ENCODE data around the gene FOXO3B.
"Not testable (repeated sequence)": the region's sequence is repeated elsewhere in the genome, so short reads cannot be mapped to it uniquely, and the experiment has no call there.

Gene FOXO3B

DNA sequence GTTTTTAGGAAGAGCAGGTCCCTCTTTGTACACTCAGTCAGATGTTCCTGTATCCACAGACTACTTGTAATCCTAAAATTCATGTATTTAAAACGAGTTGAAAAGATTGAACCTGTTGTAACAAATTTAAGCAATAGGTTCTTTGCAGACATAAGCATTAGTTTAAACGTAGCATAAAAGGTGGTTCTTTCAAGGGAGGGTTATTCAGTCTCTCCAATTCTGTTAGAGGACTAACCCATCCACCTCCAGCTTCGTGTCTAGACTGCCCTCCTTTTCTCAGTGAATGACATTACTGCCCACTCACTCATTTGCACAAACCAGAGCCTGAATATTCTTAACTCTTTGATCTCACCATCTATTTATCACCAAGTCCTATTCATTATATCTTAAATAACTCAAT is 554 bp upstream of the FOXO3B start:
- H3K4me3 ChIP-seq (ENCODE audit: low read length): not testable (repeated sequence)

GRCh38 chr17:18677381-18677780 is 4.7 kb downstream of the FOXO3B start:
- not testable (repeated sequence) for H3K9ac ChIP-seq (ENCODE audit: low read length); H3K4me3 ChIP-seq (ENCODE audit: low read length); H3K36me3 ChIP-seq (ENCODE audit: control insufficient read depth, insufficient read depth, low read length); H3K27ac ChIP-seq (ENCODE audit: low read depth, low read length); H3K4me1 ChIP-seq (ENCODE audit: control insufficient read depth, insufficient read depth, low read length); H3K27me3 ChIP-seq (ENCODE audit: control insufficient read depth, insufficient read depth, low read length)

More for the DNA sequence above, 554 bp upstream of the FOXO3B start:
- not testable (repeated sequence) for H3K4me1 ChIP-seq (ENCODE audit: control insufficient read depth, insufficient read depth, low read length); H3K27ac ChIP-seq (ENCODE audit: low read depth, low read length); H3K36me3 ChIP-seq (ENCODE audit: control insufficient read depth, insufficient read depth, low read length); H3K9ac ChIP-seq (ENCODE audit: low read length); H3K27me3 ChIP-seq (ENCODE audit: control insufficient read depth, insufficient read depth, low read length)

DNA sequence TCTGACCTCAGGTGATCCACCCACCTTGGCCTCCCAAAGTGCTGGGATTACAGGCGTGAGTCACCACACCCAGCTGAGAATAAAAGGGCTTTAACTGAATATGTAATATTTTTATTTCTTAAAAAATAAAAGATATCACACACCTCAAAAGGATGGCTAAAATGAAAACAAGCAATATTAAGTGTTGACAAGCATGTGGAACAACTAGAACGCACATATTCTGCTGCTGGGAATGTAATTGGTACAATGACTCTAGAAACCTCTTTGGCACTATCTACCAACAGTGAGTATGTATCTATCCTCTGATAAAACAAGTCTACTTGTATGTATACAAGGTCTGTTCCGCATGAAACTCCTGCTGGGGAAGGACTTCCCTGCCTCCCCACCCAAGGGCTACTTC is 5.2 kb downstream of the FOXO3B start:
- not testable (repeated sequence) for H3K27me3 ChIP-seq (ENCODE audit: control insufficient read depth, insufficient read depth, low read length); H3K4me3 ChIP-seq (ENCODE audit: low read length); H3K27ac ChIP-seq (ENCODE audit: low read depth, low read length)

GRCh38 chr17:18672395-18673227 is 9.5 kb downstream of the FOXO3B start:
- not testable (repeated sequence) for H3K4me1 ChIP-seq (ENCODE audit: control insufficient read depth, insufficient read depth, low read length); H3K27ac ChIP-seq (ENCODE audit: low read depth, low read length); H3K9ac ChIP-seq (ENCODE audit: low read length); H3K4me3 ChIP-seq (ENCODE audit: low read length); H3K27me3 ChIP-seq (ENCODE audit: control insufficient read depth, insufficient read depth, low read length); H3K36me3 ChIP-seq (ENCODE audit: control insufficient read depth, insufficient read depth, low read length)

More for the DNA sequence above, 5.2 kb downstream of the FOXO3B start:
- not testable (repeated sequence) for H3K36me3 ChIP-seq (ENCODE audit: control insufficient read depth, insufficient read depth, low read length); H3K4me1 ChIP-seq (ENCODE audit: control insufficient read depth, insufficient read depth, low read length); H3K9ac ChIP-seq (ENCODE audit: low read length)

GRCh38 chr17:18668625-18669024 is 13.5 kb downstream of the FOXO3B start:
- not testable (repeated sequence) for H3K36me3 ChIP-seq (ENCODE audit: control insufficient read depth, insufficient read depth, low read length); H3K27me3 ChIP-seq (ENCODE audit: control insufficient read depth, insufficient read depth, low read length); H3K4me1 ChIP-seq (ENCODE audit: control insufficient read depth, insufficient read depth, low read length); H3K4me3 ChIP-seq (ENCODE audit: low read length); H3K27ac ChIP-seq (ENCODE audit: low read depth, low read length); H3K9ac ChIP-seq (ENCODE audit: low read length)

- H3K4me3 ChIP-seq (ENCODE audit: low read length); H3K9ac ChIP-seq (ENCODE audit: low read length); H3K27ac ChIP-seq (ENCODE audit: low read depth, low read length); H3K27me3 ChIP-seq (ENCODE audit: control insufficient read depth, insufficient read depth, low read length); H3K4me1 ChIP-seq (ENCODE audit: control insufficient read depth, insufficient read depth, low read length); H3K36me3 ChIP-seq (ENCODE audit: control insufficient read depth, insufficient read depth, low read length): not testable (repeated sequence)
Observed at GRCh38 chr17:18667535-18667934, 14.6 kb downstream of the FOXO3B start.

- H3K36me3 ChIP-seq (ENCODE audit: control insufficient read depth, insufficient read depth, low read length); H3K4me1 ChIP-seq (ENCODE audit: control insufficient read depth, insufficient read depth, low read length); H3K4me3 ChIP-seq (ENCODE audit: low read length); H3K27ac ChIP-seq (ENCODE audit: low read depth, low read length); H3K27me3 ChIP-seq (ENCODE audit: control insufficient read depth, insufficient read depth, low read length); H3K9ac ChIP-seq (ENCODE audit: low read length): not testable (repeated sequence)
Observed at GRCh38 chr17:18666326-18666725, 15.8 kb downstream of the FOXO3B start.

DNA sequence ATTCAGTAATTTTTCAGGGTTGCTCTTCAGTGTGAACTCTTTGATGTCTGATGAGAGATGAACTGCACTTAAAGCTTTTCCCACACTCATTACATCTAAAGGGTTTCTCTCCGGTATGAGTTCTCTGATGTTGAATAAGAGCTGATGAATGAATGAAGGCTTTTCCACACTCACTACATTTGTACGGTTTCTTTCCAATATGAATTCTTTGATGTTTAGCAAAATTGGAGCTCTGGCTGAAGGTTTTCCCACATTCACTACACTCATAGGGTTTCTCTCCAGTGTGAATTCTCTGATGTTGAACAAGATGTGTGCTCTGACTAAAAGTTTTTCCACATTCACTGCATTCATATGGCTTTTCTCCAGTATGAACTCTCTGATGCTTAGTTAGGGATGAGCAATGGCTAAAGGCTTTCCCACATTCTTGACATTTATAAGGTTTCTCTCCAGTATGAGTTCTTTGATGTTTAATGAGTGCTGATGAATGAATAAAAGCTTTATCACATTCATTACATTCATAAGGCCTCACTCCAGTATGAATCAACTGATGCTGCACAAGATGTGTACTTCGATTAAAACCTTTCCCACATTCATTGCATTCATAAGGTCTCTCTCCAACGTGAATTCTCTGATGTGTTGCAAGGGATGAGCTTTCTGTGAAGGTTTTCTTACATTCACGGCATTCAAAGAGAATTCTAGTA is 20.0 kb downstream of the FOXO3B start:
- H3K27me3 ChIP-seq (ENCODE audit: control insufficient read depth, insufficient read depth, low read length); H3K4me1 ChIP-seq (ENCODE audit: control insufficient read depth, insufficient read depth, low read length); H3K36me3 ChIP-seq (ENCODE audit: control insufficient read depth, insufficient read depth, low read length); H3K4me3 ChIP-seq (ENCODE audit: low read length); H3K9ac ChIP-seq (ENCODE audit: low read length); H3K27ac ChIP-seq (ENCODE audit: low read depth, low read length): not testable (repeated sequence)

- not testable (repeated sequence) for H3K4me3 ChIP-seq (ENCODE audit: low read length); H3K27me3 ChIP-seq (ENCODE audit: control insufficient read depth, insufficient read depth, low read length); H3K36me3 ChIP-seq (ENCODE audit: control insufficient read depth, insufficient read depth, low read length); H3K9ac ChIP-seq (ENCODE audit: low read length); H3K4me1 ChIP-seq (ENCODE audit: control insufficient read depth, insufficient read depth, low read length); H3K27ac ChIP-seq (ENCODE audit: low read depth, low read length)
Observed at GRCh38 chr17:18650094-18650493, 32.0 kb downstream of the FOXO3B start.

GRCh38 chr17:18644291-18644690 is 37.8 kb downstream of the FOXO3B start, which contains the start of gene TBC1D28:
TSS of gene TBC1D28 (minus strand) at chr17:18644391. CDS start at chr17:18641352, 3,039 bp downstream.
- H3K27me3 ChIP-seq (ENCODE audit: control insufficient read depth, insufficient read depth, low read length); H3K9ac ChIP-seq (ENCODE audit: low read length); H3K27ac ChIP-seq (ENCODE audit: low read depth, low read length); H3K36me3 ChIP-seq (ENCODE audit: control insufficient read depth, insufficient read depth, low read length); H3K4me1 ChIP-seq (ENCODE audit: control insufficient read depth, insufficient read depth, low read length); H3K4me3 ChIP-seq (ENCODE audit: low read length): not testable (repeated sequence)

GRCh38 chr17:18643124-18643523 is 39.0 kb downstream of the FOXO3B start:
- not testable (repeated sequence) for H3K36me3 ChIP-seq (ENCODE audit: control insufficient read depth, insufficient read depth, low read length); H3K4me1 ChIP-seq (ENCODE audit: control insufficient read depth, insufficient read depth, low read length); H3K9ac ChIP-seq (ENCODE audit: low read length); H3K27me3 ChIP-seq (ENCODE audit: control insufficient read depth, insufficient read depth, low read length); H3K27ac ChIP-seq (ENCODE audit: low read depth, low read length); H3K4me3 ChIP-seq (ENCODE audit: low read length)

DNA sequence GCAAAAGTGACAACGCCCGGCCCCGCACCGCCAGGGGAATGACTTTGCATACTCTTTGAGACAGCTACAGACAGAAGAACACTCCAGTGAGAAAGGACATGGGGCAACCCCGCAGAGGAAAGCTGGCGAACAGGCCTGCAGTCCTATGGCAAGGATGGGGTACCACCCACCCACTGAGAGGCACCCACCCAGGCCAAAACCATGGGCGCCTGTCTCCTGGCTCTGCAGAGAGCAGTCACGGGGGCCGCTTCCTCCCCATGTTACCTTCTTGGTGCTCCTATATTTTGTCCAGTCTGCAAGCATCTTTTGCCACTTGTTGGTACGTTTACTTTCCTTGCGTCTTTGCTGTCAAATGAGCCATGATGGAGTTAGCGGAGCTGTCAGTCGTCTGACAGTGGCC is 43.8 kb downstream of the FOXO3B start:
- not testable (repeated sequence) for H3K9ac ChIP-seq (ENCODE audit: low read length); H3K36me3 ChIP-seq (ENCODE audit: control insufficient read depth, insufficient read depth, low read length); H3K27me3 ChIP-seq (ENCODE audit: control insufficient read depth, insufficient read depth, low read length); H3K27ac ChIP-seq (ENCODE audit: low read depth, low read length); H3K4me3 ChIP-seq (ENCODE audit: low read length); H3K4me1 ChIP-seq (ENCODE audit: control insufficient read depth, insufficient read depth, low read length)

GRCh38 chr17:18636237-18636636 is 45.9 kb downstream of the FOXO3B start:
- H3K27ac ChIP-seq (ENCODE audit: low read depth, low read length); H3K4me3 ChIP-seq (ENCODE audit: low read length); H3K27me3 ChIP-seq (ENCODE audit: control insufficient read depth, insufficient read depth, low read length); H3K9ac ChIP-seq (ENCODE audit: low read length); H3K4me1 ChIP-seq (ENCODE audit: control insufficient read depth, insufficient read depth, low read length); H3K36me3 ChIP-seq (ENCODE audit: control insufficient read depth, insufficient read depth, low read length): not testable (repeated sequence)
